HG03108 (cell line): ENCODE measurements around the gene HABP2.
A peak's percentile ranks its signal among the peaks of the same experiment; 100 is the strongest.

ENCODE experiments used
- ATAC-seq: cut with Tn5 transposase; IDR thresholded peaks from one replicate; pipeline ENCODE4 v1.9.1; 2021; ENCODE audit warnings: moderate library complexity; ENCODE audit not compliant: unreplicated experiment

HABP2 gene

GRCh38 chr10:113555751-113556150 is 2.9 kb downstream of the HABP2 start:
- ATAC-seq = no peak

- no peak for ATAC-seq
Observed at GRCh38 chr10:113557424-113557862, 4.6 kb downstream of the HABP2 start.

GRCh38 chr10:113557903-113558321 is 5.1 kb downstream of the HABP2 start:
- ATAC-seq = no peak

DNA sequence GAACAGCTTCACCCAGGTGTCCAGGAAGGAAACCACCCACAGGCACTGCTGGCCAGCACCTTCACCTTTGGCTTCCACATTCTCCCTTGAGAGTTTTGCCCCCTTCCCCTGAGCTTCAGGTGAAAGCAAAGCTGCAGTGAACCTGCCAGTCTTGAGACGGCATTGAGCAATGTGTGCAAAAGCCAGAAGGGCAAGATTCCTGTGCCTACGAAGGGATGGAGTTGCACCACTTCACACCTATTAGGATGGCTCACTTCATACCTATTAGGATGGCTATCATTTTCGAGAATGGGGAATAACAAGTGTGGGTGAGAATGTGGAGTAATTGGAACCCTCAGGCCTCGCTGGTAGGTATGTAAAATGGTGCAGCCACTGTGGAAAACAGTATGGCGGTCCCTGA is 7.2 kb downstream of the HABP2 start:
- no peak for ATAC-seq

GRCh38 chr10:113561214-113561613 is 8.4 kb downstream of the HABP2 start:
- no peak for ATAC-seq

DNA sequence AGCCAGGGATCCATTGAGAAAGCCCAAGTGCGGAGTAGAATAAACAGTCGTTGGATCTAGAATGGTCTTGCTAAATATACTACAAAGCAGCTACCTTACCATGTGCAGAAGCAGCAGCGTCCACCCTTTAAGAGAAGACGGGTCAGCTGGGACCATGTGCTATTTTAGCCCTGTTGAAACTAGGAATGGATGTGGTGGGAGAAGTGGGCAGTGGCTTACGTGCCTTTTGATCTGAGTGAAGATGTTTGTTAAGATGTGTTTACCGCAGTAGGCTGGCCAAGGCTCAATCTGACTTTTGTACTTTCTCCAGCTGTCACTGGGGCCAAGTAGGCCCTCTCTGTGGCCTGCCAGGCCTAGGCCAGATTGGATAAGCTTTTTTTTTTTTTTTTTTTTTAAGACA is 9.2 kb downstream of the HABP2 start:
- ATAC-seq = no peak

- ATAC-seq = no peak
Observed at GRCh38 chr10:113562704-113563103, 9.9 kb downstream of the HABP2 start.

GRCh38 chr10:113563306-113564088 is 10.6 kb downstream of the HABP2 start:
- ATAC-seq = peak; percentile 98

DNA sequence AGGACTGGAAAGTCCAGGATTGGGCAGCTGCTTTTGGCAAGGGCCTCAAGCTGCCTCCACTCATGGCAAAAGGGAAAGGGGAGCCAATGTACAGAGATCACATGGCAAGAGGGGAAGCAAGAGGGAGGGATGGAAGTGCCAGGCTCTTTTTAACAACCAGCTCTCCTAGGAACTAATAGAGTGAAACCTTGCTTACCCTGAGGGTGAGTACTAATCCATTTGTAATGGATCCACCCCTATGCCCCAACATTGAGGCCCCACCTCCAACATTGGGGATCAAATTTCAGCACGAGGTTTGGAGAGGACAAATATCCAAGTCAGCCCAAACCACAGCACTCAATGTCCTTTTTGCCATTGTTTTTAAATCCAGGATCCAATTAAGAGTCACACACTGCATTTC is 12.5 kb downstream of the HABP2 start:
- no peak for ATAC-seq

DNA sequence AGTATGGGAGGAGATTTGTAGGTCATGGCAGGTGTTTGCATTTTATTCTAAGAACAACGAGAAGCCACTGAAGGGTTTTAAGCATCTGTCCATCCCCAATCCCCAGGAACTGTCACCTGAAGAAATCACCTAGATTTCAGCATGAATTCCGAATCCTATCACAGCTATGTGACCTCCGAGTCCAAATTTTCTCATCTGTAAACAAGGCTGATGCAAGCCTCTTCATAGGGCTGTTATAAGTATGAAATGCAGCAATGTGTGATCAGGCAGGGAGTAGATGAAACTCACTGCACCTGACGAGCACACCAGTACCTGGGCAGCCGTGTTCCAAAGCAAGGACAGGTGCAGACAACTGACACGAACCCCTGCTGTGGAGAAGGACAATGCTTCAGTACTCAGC is 14.0 kb downstream of the HABP2 start:
- no peak for ATAC-seq

DNA sequence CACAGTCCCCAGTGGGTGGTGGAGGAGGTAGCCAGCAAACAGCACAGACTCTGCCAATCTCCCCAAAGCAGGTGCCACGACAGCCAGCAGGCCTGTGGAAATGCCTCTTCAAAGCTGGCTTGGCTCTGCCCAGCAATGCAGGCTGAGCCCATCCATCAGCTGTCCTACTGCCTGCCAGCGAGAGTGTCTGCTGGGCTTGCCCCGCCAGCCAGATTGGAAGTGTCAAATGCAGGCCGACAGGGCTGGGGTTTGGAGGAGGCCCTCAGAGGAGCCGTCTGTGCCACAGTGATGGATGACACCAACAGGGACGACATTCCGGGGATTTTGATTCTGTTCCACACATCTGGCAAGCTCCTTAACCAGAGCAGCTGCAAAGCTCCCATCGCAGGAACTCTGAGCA is 16.7 kb downstream of the HABP2 start:
- no peak for ATAC-seq

DNA sequence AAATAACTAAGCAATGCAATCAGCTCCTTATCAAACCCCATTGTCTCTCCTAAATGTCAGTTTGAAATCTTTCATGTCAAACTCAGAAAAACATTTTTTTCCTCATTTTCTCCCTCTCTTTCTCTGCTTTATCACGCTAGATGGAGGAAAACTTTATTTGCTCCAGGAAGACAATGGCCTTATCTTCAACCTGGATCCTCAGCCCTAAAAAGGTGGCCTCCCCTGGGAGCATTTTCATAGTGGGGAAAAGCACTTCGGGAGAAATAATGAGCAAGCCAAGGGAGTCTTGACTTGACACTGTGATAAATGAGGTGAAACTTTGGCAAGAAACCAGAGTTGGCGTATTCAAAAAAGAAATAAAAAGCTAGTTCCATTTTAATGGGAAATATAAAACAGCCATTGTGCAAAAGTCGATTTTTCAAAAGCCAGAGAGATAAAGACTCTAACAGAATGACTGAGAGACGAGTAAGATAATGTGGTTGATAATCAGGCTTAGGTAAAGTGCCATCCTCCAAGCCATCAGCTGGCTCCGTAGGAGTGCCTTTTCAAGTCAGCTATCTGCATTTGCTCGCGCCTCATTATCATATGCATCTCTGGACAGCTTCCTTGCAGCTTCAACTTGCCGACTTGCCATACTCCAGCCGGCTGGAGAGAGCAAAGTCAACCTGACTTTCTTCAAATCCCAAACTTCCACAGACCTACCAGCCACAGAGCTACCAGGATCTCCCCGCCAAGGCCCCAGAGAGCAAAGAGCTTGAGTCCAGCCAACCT is 19.9 kb downstream of the HABP2 start:
- ATAC-seq = no peak

GRCh38 chr10:113573368-113573767 is 20.5 kb downstream of the HABP2 start:
- ATAC-seq = no peak

GRCh38 chr10:113576852-113577251 is 24.0 kb downstream of the HABP2 start:
- no peak for ATAC-seq

GRCh38 chr10:113578773-113579172 is 25.9 kb downstream of the HABP2 start:
- ATAC-seq = no peak

DNA sequence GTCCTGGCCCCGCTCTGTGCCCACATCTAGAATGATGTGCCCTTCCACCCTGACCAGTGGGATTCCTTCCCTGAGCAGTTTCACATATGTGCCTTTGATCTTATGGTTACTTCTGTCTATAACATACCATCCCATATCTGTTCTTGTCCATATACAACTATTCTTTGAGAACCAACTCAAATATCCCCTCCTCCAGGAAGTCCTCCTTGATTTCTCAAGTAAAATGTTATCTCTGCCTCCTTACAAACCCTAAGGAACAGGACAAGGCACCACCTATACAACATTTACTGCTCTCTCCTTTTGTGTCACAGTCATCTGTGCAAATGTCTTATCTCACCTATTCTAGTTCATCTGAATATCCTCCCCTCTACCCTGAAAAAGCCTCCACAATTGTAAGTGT is 28.2 kb downstream of the HABP2 start:
- no peak for ATAC-seq

DNA sequence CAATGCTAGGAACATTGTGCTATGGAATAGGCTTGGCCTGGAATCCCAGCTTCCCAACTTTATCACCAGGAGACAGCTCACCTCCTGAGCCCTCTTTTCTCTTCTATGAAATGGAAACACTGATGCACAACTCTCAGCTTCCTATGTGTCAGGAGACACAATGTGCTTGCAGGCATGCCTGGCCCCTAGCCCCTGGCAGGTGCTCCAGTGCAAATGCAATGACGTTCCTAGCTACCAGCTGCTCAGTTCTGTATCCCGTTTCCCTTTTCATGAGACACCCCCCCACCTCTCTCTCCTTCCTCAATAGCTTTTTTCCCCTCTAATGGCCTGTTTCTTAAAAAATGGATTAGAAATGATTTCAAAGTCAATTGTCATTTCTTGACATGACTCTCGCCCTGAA is 30.7 kb downstream of the HABP2 start:
- ATAC-seq = no peak

DNA sequence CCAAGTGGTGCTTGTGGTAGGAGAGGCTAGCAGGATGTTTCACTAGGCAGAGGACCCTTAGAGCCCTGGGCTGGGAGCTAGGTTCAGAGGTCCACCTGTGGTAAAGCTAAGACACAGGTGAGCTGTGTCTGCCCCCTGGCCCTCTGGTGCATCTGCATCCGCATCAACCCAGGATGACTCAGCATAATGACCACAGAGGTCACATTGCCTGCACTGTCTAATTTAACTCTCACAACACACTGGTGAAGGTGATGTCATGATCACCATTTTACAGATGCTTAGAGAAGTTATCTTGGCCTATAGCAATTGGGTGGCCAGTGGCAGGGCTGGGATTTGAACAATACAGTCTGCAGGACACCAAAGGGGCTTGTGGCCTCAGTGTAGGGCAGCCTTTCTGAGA is 33.1 kb downstream of the HABP2 start:
- ATAC-seq = no peak

- no peak for ATAC-seq
Observed at GRCh38 chr10:113589201-113589770, 36.4 kb downstream of the HABP2 start.

GRCh38 chr10:113590581-113590980 is 37.7 kb downstream of the HABP2 start:
- no peak for ATAC-seq

DNA sequence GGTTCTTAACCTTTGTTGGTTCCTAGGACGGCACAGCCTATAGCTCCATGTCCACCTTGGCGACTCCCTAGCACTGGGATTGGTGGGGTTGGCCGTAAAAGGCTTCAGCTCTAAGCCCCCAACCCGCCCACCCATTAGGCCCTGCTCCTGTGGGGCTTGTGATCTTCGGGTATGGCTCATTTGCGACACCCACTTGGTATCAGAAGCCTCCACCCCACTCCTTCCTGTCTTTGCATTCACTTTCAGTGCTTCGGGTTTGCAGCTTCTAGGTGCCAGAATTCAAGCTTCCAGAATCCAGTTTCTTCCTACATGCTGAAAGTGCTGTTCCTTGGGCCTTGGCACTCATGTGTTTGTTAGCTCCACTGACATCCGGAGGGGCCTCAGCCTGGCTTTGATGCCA is 39.5 kb downstream of the HABP2 start:
- ATAC-seq = no peak

DNA sequence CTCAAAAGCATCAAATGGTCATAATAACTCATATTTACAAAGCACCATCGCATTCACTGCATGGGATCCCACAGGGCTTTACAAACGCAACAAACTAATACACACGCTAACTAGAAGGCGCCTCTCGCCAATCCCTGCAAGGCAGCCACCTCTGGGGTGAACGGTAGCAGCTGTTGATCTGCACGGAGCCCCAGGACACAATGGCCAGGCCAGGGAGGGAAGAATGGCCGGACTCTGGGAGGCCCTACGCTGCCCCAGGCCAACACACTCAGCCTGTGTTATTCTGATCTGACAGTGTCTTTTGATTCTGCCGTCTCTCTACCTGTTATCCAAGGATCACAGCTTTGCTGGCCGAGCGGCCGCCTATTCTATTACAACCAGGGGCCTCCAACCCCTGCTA is 41.8 kb downstream of the HABP2 start:
- no peak for ATAC-seq
